ENCODE data around the gene PLA2G1B.

PLA2G1B gene

DNA sequence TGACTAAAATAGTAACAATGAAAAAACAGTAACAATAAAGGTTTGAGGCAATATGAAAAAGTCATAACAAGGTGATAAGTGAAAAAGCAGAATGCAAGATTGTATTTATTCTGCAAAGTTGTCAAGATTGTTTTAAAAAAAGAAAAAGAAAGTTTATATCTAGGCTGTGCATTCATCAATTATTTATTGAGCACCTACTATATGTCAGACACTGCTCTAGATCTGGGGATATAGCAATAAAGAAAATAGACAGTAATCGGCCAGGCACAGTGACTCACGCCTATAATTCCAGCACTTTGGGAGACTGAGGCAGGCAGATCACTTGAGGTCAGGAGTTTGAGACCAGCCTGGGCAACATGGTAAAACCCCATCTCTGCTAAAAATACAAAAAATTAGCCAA, 3.8 kb downstream of the PLA2G1B start:
- no peak for DNase-seq

DNA sequence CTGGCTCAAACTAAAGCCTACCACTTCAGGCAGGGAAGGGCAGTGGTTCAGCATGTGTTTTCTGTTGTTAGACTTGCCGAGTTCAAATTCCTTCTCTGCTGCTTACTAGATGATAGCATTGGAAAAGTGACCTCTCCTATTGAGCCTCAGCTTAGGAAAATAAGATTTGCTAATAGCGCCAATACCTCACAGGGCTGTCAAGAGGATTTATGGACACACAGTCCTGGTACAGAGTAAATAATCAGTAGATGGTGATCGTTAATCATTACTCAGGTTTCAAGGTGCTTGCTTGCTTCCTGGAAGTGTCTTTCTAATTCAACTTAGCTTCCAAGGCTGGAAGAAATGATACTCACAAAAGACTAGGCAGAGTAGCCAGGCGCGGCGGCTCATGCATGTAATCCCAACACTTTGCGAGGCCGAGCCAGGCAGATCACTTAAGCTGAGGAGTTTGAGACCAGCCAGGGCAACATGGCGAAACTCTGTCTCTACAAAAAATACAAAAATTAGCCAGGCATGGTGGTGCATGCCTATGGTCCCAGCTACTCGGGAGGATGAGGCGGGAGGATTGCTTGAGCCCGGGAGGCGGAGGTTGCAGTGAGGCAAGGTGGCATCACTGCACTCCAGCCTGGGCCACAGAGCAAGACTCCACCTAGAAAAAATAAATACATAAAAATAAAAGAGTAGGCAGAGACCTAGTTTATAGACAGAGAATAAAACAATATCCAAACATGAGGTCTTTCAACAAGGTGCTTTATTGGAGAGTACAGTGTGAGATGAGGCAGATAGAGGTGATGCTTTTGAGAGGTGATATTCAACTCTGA, 6.0 kb downstream of the PLA2G1B start:
- no peak for DNase-seq

DNA sequence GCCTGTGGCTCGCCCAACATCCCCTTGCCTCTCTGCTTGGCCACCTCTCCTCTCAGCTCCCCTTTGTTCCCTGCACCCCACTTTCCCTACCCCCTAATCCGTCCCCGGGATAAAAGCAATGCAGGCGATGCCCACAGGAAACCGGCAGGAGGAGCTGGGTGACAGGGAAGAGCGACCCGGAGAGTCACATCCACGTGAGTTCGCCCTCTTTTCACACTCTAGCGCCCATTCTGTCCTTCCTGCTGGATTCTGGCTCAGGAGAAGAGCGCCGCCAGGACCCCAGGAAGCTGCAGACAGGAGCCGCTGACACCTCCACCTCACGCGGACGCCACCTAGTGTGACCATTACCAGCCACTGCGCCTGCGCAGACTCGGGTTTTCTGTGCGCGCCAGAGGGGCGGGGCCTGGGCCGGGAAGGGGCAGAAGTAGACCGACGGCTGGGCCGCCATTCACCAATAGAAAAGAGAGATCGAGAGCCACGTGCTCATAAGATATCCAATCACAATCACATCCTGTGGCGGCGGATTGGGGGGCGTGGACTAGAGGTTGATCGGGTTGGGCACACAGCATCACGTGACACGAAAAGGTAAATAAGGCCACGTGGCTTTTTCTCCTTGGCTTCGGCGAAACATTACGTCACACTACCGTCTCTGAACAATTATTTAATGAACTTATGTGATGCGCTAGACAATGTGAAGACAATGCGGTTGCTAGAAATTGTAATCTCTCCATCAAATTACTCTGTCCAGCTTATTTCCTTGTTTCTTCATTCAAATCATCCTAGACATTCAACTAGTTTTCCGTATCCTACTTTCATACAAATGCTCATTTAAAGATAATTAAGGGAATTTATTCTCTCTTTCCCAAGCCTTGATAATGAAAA, 10.1 kb downstream of the PLA2G1B start:
- peak; percentile 100 for DNase-seq

DNA sequence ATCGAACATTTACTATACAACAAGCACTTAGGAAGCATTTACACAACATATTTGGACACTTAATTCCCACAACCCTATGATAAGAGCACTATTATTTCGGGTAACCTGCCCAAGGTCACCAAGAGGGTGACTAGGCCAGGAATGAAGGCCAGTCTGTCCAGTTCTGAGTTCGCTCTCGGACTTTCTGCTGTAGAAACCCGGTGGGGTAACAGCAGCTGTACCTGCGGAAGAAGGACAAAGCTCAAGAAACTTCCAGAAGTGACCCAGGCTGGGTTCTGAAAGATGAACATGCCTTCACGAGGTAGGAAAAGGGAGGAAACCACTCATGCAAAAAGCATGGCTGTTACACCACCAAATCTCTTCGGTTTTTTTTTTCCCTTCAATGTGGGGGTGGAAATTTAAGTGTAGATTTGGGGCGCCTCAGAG, 10.8 kb downstream of the PLA2G1B start:
- DNase-seq = no peak

DNA sequence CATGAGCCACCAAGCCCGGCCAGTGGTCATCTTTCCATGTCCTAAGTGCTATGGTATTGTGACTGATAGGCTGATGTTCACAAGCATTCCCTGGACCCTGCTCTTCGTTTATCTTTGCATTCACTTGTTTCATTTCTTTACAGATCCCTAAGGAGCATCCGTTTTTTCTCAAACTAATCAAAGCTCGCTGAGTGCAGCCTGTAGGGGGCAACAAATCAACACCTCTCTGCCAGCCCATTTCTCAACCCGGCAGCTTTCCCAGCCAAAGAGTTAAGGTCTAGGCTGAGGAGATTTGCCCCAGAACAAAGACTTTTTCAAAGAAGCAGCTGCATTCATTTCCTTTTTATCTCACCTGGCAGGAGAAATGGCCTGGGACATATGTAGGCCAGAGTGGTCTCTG, 13.4 kb downstream of the PLA2G1B start:
- DNase-seq = no peak

DNA sequence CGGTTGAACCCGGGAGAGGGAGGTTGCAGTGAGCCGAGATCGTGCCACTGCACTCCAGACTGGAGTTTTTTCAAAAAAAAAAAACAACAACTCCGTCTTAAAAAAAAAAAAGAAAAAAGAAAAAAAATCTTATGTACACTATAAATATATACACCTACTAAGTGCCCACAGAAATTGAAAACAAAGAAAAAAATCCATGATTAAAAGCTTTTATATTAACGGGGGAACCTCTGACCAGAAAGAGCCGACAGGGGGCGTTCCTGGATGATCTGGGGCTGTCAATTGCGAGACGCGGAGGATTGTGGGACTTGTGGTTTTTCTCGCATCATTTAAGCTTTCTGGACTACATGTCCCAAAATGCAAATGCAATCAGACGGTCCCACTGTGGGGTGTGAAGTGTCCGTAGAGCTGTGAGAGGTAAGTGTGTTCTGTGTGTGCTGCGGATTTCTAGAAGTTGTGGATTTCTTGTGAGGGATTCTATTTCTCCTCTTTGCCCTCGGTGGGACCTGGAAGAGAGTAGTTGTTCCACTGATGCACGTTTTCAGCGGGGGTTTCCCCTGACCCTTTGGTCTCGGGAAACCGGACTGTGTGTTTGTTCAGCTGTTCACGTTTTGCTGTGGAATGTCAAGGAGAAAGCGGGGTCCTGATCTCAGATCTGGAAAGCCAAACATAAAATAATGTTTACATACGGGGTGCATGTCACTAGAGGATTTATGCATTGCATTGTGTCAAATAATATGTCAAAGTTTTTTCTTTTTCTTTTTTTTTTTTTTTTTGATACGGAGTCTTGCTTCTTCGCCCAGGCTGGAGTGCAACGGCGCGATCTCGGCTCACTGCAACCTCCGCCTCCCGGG, 25.4 kb downstream of the PLA2G1B start, which contains the start of gene SIRT4:
TSS of gene SIRT4 (plus strand) at position 360 of the 854 bp plus-strand sequence. CDS start 1,241 bp downstream, outside the sequence.
- DNase-seq = peak; percentile 88

DNA sequence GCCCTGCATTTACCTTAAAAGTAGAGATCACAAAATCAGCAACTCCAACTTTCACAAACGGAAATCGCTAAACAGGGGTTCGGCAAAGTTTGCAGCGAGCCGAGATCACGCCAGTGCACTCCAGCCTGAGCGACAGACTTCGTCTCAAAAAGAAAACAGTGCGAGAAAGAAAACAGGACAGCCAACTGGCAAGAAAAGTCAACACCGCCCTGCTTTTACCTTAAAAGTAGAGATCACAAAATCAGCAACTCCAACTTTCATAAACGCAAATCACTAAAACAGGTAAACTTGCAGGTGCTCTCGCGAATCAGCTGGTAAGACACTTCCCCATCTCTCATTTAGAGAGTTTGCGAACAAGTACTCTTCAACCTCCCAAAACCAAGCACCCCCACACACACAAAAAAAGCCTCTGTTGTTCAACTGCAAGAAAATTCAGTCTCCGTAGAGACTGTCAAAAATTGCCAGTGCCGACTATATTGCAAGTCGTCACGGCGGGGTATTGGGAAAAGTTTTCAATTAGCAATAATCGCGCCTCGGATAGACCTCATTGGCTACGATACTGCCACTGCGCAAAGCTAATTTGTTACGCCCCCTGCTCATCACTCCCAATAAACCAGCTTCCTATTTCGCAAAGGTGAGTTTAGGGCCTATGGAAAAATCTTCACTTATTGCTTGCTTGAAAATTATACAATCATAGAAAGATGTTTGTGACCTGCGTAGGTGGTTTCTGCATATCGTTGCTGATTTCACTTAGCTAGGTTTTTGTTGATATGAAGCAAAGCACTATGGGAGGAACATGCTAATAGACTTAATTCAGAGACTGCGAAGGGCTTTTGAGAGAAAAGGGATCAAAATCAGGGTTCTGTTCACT, 34.7 kb downstream of the PLA2G1B start, which contains the start of gene RNU4-1:
TSS of gene RNU4-1 (minus strand) at position 577 of the 871 bp plus-strand sequence.
- DNase-seq = peak; percentile 75

DNA sequence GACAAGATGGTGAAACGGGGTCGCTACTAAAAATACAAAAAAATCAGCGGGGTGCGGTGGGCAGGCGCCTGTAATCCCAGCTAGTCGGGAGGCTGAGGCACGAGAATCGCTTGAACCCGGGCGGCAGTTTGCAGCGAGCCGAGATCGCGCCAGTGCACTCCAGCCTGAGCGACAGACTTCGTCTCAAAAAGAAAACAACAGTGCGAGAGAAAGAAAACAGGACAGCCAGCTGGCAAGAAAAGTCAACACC, 35.2 kb downstream of the PLA2G1B start:
- DNase-seq = no peak

DNA sequence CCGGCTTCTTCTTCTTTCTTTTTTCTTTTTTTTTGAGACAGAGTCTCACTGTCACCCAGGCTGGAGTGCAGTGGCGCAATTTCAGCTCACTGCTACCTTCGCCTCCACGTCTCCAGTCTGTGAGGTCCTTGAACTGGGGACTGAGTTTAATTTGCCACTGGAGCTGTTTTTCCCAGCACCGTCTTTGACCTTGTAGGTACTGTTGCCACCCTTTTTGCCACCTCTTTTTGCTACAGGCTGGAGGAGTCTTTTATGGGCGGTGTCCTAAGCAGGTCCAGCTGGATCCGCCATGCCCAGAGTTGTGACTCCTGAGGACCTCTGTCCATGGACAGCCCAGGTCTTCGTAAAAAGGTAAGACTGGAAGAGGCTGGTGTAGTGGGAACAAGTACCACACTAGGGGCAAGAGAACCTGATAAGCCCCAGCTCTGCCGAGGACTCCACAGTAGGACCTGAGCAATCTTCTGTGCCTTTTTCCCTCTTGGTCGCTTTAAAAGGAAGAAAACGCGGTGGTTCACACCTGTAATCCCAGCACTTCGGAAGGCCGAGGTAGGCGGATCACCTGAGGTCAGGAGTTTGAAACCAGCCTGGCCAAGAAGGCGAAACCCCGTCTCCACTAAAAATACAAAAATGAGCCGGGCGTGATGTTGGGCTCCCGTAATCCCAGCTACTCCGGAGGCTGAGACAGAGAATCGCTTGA, 36.8 kb downstream of the PLA2G1B start:
- peak; percentile 49 for DNase-seq

DNA sequence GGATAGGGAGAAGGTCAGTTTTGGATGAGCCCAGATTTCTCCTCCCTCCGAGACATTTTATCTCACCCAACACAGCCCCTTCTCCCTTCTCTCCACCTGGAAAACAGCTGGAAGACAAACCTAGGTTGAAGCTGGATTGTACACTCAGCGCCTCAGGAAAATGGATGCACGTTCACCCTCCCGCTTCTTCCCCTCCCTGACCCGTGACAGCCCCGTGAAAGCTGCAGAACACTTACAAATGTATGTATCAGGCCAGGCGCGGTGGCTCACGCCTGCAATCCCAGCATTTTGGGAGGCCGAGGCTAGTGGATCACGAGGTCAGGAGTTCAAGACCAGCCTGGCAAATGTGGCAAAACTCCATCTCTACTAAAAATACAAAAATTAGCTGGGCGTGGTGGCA, 40.1 kb downstream of the PLA2G1B start:
- no peak for DNase-seq

DNA sequence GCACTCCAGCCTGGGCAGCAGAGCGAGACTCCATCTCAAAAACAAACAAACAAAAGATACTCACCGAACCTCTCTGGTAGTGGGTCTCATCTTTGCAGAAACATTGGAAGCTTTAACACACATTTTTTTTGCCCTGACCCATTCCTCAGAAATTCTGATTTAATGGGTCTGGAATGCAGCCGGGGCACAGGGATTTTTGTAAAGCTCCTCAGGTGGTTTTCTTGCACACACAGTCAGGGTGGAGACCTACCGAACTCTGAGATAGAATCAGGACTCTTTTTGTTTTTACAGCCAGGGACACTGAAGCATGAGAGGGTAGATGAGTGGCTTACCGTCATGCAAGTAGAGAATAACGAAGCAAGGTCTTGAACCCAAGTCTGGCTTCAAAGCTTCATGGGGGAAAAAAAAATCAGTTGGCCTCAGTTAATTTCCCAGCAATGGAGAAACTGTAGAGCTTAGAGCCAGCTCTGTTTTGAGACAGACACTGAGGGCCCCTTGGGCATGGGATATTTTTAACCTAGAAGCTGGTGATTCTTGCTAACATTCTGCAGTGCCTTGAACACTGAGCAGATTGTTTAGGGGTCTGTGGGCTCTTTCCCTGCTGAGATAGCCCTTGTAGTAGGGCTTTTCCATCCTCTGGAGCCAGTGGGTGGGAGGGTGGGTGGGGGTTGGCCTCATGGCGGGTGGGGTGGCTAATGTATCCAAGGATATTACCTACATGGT, 40.6 kb downstream of the PLA2G1B start:
- DNase-seq = no peak

DNA sequence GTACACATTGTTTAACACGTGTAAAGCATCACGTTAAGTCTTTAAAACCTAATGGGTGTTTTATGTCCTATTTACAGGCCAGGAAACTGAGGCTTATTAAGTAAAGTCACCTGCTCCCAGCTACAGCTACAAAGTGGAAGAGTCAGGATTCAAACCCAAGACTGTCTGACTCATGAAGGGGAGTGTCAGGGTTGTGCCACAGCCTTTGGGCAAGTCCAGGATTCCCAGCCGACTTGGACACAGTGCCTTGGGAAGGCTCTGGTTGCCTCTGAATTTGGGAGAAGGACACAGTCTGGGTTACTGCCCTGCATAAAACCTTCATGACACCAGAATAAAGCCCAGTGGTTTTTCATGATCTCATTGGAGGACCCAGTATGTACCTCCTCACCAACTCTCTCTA, 43.2 kb downstream of the PLA2G1B start:
- no peak for DNase-seq

DNA sequence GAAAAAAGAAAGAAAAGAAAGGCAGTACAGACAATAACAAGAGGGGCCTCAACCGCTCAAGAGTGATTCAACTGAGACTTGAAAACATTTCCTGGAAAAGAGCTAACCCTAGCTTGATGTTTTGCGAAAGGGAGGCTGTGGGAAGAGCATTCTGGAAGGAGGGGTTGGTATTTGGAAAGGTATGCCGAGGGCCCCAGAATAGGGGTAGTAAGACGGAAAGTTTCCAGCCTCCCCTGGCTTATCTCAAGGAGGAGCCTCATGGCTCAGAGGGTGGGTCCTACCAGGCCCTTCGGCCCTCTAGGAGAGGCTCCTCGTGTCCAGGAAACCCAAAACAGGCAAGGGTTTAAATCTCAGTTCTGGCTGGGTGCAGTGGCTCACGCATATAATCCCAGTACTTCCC, 44.3 kb downstream of the PLA2G1B start:
- no peak for DNase-seq

DNA sequence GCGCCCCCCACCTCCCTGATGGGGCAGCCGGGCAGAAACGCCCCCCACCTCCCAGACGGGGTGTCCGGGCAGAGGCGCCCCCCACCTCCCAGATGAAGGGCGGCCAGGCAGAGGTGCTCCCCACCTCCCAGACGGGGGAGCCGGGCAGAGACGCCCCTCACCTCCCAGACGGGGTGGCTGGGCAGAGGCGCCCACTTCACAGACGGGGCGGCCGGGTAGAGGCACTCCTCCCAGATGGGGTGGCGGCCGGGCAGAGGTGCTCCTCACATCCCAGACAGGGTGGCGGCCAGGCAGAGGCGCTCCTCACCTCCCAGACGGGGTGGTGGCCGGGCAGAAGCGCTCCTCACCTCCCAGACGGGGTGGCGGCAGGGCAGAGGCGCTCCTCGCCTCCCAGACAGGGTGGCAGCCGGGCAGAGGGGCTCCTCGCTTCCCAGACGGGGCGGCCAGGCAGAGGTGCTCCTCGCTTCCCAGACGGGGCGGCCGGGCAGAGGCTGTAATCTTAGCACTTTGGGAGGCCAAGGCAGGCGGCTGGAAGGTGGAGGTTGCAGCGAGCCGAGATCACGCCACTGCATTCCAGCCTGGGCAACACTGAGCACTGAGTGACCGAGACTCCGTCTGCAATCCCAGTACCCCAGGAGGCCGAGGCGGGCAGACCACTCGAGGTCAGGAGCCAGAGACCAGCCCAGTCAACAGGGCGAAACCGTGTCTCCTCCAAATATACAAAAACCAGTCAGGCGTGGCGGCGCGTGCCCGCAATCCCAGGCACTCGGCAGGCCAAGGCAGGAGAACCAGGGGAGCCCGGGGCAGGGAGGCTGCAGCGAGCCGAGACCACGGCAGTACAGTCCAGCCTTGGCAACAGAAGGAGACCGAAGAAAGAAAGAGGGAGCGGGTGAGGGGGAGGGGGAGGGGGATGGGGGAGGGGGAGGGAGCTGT, 49.2 kb downstream of the PLA2G1B start:
- no peak for DNase-seq

DNA sequence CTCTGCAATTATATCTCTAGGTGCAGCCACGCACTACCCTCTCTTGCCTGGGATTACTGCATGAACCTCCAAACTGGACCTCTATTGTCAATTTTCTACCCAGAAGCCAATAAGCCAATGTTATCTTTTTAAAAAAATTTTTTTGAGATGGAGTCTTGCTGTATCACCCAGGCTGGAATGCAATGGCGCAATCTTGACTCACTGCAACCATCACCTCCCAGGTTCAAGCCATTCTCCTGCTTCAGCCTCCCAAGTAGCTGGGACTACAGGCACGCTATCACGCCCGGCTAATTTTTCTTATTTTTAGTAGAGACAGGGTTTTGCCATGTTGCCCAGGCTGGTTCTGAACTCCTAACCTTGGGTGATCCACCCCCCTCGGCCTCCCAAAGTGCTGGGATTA, 50.8 kb downstream of the PLA2G1B start:
- DNase-seq = no peak

Data from activated naive CD4-positive, alpha-beta T cell treated with Interleukin-2 at 50 U/mL for 16 hours (primary cell).